DMS 273 (cell line): ENCODE data around the gene MTMR10.

Experiments
- DNase-seq: peaks from one replicate; lab custom pipeline; 2025; ENCODE audit not compliant: unreplicated experiment; lab: John Stamatoyannopoulos, UW

The MTMR10 gene

GRCh38 chr15:31014608-31014925 is 23.1 kb upstream of the MTMR10 start:
- no peak for DNase-seq

- no peak for DNase-seq
Measured at GRCh38 chr15:31013863-31014607, 22.6 kb upstream of the MTMR10 start.

GRCh38 chr15:31012455-31012854 is 21.0 kb upstream of the MTMR10 start:
- DNase-seq, result no peak

- DNase-seq, result no peak
Measured at GRCh38 chr15:31010036-31010435, 18.6 kb upstream of the MTMR10 start.

GRCh38 chr15:31005660-31006059 is 14.2 kb upstream of the MTMR10 start:
- no peak for DNase-seq

GRCh38 chr15:31004220-31004733 is 12.8 kb upstream of the MTMR10 start:
- no peak for DNase-seq

- DNase-seq, result no peak
Measured at GRCh38 chr15:31001702-31002101, 10.3 kb upstream of the MTMR10 start.

GRCh38 chr15:30999729-31000128 is 8.3 kb upstream of the MTMR10 start:
- DNase-seq, result no peak

GRCh38 chr15:30997270-30997669 is 5.8 kb upstream of the MTMR10 start:
- DNase-seq, result no peak

- DNase-seq, result peak; percentile 51
Measured at GRCh38 chr15:30992249-30992864, 929 bp upstream of the MTMR10 start.

GRCh38 chr15:30990446-30991254 is 778 bp downstream of the MTMR10 start:
- no peak for DNase-seq

GRCh38 chr15:30990036-30990435 is 1.4 kb downstream of the MTMR10 start:
- DNase-seq, result peak; percentile 14

- no peak for DNase-seq
Measured at GRCh38 chr15:30985081-30985531, 6.3 kb downstream of the MTMR10 start.

GRCh38 chr15:30984542-30984941 is 6.9 kb downstream of the MTMR10 start:
- DNase-seq, result no peak

GRCh38 chr15:30984118-30984517 is 7.3 kb downstream of the MTMR10 start:
- DNase-seq, result no peak

GRCh38 chr15:30979457-30979856 is 12.0 kb downstream of the MTMR10 start:
- DNase-seq, result no peak

- peak; percentile 27 for DNase-seq
Measured at GRCh38 chr15:30978328-30978727, 13.1 kb downstream of the MTMR10 start.

GRCh38 chr15:30974112-30974511 is 17.3 kb downstream of the MTMR10 start:
- DNase-seq, result no peak

GRCh38 chr15:30973379-30973778 is 18.0 kb downstream of the MTMR10 start:
- no peak for DNase-seq

GRCh38 chr15:30969724-30970123 is 21.7 kb downstream of the MTMR10 start:
- no peak for DNase-seq

GRCh38 chr15:30963681-30964080 is 27.7 kb downstream of the MTMR10 start:
- no peak for DNase-seq

GRCh38 chr15:30962659-30963058 is 28.8 kb downstream of the MTMR10 start:
- peak; percentile 56 for DNase-seq
